ENCODE measurements around the gene DDX24. TPM values are rescaled to one million over a fixed set of nuclear protein-coding genes. Genes with fewer than 3 reads are reported as not detected.

The DDX24 gene
- total and polyA plus RNA-seq, 2 of the 8 experiments (the other 6 are each of a cell fraction or from before 2014, with no cell fraction given) = 89.0 to 201 TPM

GRCh38 chr14:94102768-94103482 is 21.9 kb upstream of the DDX24 start:
- no peak overlapping the region for H4K91ac ChIP-seq (replicated peaks; ENCODE audit: insufficient read length, low read length)
- H3K9ac ChIP-seq (replicated peaks in 1 of 4; ENCODE audit: extremely low read depth in 1 of 4, low read depth in 3 of 4, low read length in 3 of 4) = no peak overlapping the region
- H3K23me2 ChIP-seq (ENCODE audit: low read depth, low read length) = no peaks in the 10 kb centered on the region
- CTCF ChIA-PET (ENCODE audit: partially characterized antibody) = interaction anchor here (1.9 to 2.3 kb wide), 3 partner anchors 15 to 67 kb away, joined by 4 to 8 read pairs (median 7); no protein-coding TSS in a partner anchor
- H3K4ac ChIP-seq (replicated peaks; ENCODE audit: insufficient read length, low read depth, low read length) = no peak overlapping the region
- no peak overlapping the region for H2BK15ac ChIP-seq (ENCODE audit: low read length)
- no peak overlapping the region for H2BK20ac ChIP-seq (ENCODE audit: low read length)
- H3K27ac ChIP-seq (ENCODE audit: low read depth, low read length) = no peak overlapping the region
- no peak overlapping the region for H3K4me3 ChIP-seq (ENCODE audit: extremely low read depth in 1 of 4, insufficient read depth in 2 of 4, low read depth in 3 of 4, low read length in 4 of 4)
- no peak overlapping the region for H3K4me2 ChIP-seq (ENCODE audit: insufficient read depth in 1 of 2, low read depth in 2 of 2, low read length in 2 of 2)
- no peaks in the 10 kb centered on the region for H3K79me1 ChIP-seq (ENCODE audit: low read depth, low read length)
- 90% methylated on average over 8 of the region's 8 CpGs; no CpG with 5 or more reads in 1 of the 2 experiments for WGBS, 2 experiments (ENCODE audit: extremely low coverage in 1 of 2, insufficient coverage in 1 of 2, insufficient read length in 1 of 2, insufficient replicate concordance in 2 of 2, low coverage in 1 of 2, low lambda C conversion rate in 2 of 2, missing lambda C conversion rate in 1 of 2)
- no peaks in the 10 kb centered on the region for H3K27me3 ChIP-seq (replicated peaks in 1 of 4; ENCODE audit: control insufficient read depth in 3 of 4, extremely low read depth in 1 of 4, insufficient read depth in 3 of 4, low read length in 3 of 4)
- H2BK120ac ChIP-seq (replicated peaks; ENCODE audit: low read depth, low read length) = no peak overlapping the region
- no peak overlapping the region for H2BK12ac ChIP-seq (ENCODE audit: low read depth, low read length)
- no peak for FAIRE-seq
- no peak overlapping the region for H3K56ac ChIP-seq (replicated peaks; ENCODE audit: insufficient read length, low read depth, low read length)
- DNase-seq (ENCODE audit: low read depth in 1 of 2, low spot score in 2 of 2) = no peak
- H3K36me3 ChIP-seq (ENCODE audit: control insufficient read depth in 2 of 4, insufficient read depth in 4 of 4, low read length in 3 of 4) = no peaks in the 10 kb centered on the region
- H4K8ac ChIP-seq (ENCODE audit: extremely low read depth, insufficient read depth, low read length) = no peak overlapping the region
- POLR2A ChIA-PET (ENCODE audit: partially characterized antibody) = no interaction called here
- no peak overlapping the region for H3K14ac ChIP-seq (ENCODE audit: insufficient read length)
- H2BK5ac ChIP-seq (ENCODE audit: low read depth, low read length) = no peak overlapping the region
- TF ChIP-seq RBBP5 (IDR thresholded peaks at IDR 0.05; ENCODE audit: borderline replicate concordance, low read depth, low read length) = no peak
- no peak overlapping the region for H3K23ac ChIP-seq (ENCODE audit: insufficient read length)
- H3K18ac ChIP-seq (ENCODE audit: extremely low read depth, low read length) = no peak overlapping the region
- no peak overlapping the region for H2AFZ ChIP-seq (ENCODE audit: low read length)
- no peaks in the 10 kb centered on the region for H4K20me1 ChIP-seq (replicated peaks in 1 of 2; ENCODE audit: control insufficient read depth in 1 of 2, insufficient read depth in 2 of 2, low read length in 2 of 2)
- H4K5ac ChIP-seq (ENCODE audit: insufficient read length, low read depth, low read length) = no peak overlapping the region
- no peaks in the 10 kb centered on the region for H3K9me3 ChIP-seq (ENCODE audit: insufficient read depth in 2 of 2, low read depth in 1 of 2, low read length in 1 of 2)
- no peak overlapping the region for H2AK5ac ChIP-seq (ENCODE audit: low read depth, low read length)
- no peaks in the 10 kb centered on the region for H3K79me2 ChIP-seq (ENCODE audit: control insufficient read depth in 1 of 2, insufficient read depth in 2 of 2, low read length in 2 of 2)
- no peaks in the 10 kb centered on the region for H3K4me1 ChIP-seq (replicated peaks in 1 of 4; ENCODE audit: control insufficient read depth in 3 of 4, insufficient read depth in 4 of 4, low read length in 3 of 4)
